ENCODE measurements around the gene AP5Z1.

GRCh38 chr7:4783762-4784351 is 8.4 kb downstream of the AP5Z1 start:
- TF ChIP-seq CTCF (IDR thresholded peaks at IDR 0.05) (no peak), POLR2A (IDR thresholded peaks at IDR 0.05) (no peak)

All from body of pancreas (tissue), 4 donors.